ENCODE data around the gene BIRC2. TPM values are rescaled to one million over a fixed set of nuclear protein-coding genes. Genes with fewer than 3 reads are reported as not detected.
"Not testable (repeated sequence)": the region's sequence is repeated elsewhere in the genome, so short reads cannot be mapped to it uniquely, and the experiment has no call there.

BIRC2 gene
- total RNA-seq (10 to 100 TPM; 62.7 to 73.1 TPM), polyA plus RNA-seq (ENCODE audit: insufficient read depth, low read depth, low replicate concordance) (41.3 TPM)
- long read RNA-seq, donor 1, full-length matches to known transcripts, result 11 of 62 reads
- long read RNA-seq, donor 1, partial matches to known transcripts, result 51 of 62 reads
- long read RNA-seq, donor 1, other reads (novel, unspliced or antisense), result 0 of 62 reads
- long read RNA-seq, donor 2, transcript BIRC2-201 (9 exons, 3,743 nt), result major isoform, 5 of 41 reads
- long read RNA-seq, donor 2, partial matches to known transcripts, result 35 of 41 reads
- long read RNA-seq, donor 2, other reads (novel, unspliced or antisense), result 0 of 41 reads

DNA sequence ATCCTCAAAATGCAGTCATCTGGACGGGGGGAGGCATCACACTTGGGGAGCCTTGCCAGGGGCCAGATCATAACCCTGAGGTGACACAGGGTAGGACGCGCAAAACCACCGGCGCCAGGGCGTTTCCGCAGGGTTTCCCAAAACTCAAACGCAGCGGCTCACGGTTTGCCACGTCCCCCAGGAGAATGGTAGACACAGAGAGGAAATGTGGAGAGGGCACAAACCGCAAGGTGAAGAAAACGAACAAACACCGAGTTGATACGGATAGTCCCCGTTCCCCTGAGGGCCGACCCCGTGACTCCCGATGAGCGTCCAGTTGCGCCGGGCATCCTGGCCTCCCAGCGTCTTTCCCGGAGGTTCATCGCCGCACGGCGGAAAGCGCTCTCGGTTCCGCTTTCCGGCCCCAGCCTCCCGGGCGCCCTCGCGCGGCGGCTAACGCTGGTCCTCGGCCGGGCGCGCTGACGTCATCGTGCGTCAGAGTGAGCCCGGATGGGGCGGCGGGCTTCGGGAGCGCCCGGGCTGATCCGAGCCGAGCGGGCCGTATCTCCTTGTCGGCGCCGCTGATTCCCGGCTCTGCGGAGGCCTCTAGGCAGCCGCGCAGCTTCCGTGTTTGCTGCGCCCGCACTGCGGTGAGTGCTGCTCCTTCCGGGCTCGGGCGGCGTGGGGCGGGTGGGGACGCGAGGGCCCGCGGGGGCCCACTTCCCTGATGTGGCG is at the start of gene BIRC2:
BIRC2 (plus strand) TSS at position 467 of the 714 bp plus-strand sequence. CDS start 2,641 bp downstream, outside the sequence.
- Histone ChIP-seq H3K27me3 (no peaks in the 10 kb centered on the region), H3K4me1 (peaks cover 29% of the 10 kb centered on the region), H3K4me3 (peak within 1 kb of the TSS; percentile 94 to 99), H3K36me3 (ENCODE audit: low read depth, missing control alignments) (no peaks in the 10 kb centered on the region), H3K27ac (peak within 1 kb of the TSS; percentile 99 to 100), H3K9me3 (no peaks in the 10 kb centered on the region)
- DNase-seq, result peak; percentile 94
- WGBS, 2 donors, result 0% methylated on average over 30 to 46 of the region's 77 CpGs
- peak; percentile 81 for TF ChIP-seq POLR2A (IDR thresholded peaks at IDR 0.05)
- TF ChIP-seq, protein P1, sequence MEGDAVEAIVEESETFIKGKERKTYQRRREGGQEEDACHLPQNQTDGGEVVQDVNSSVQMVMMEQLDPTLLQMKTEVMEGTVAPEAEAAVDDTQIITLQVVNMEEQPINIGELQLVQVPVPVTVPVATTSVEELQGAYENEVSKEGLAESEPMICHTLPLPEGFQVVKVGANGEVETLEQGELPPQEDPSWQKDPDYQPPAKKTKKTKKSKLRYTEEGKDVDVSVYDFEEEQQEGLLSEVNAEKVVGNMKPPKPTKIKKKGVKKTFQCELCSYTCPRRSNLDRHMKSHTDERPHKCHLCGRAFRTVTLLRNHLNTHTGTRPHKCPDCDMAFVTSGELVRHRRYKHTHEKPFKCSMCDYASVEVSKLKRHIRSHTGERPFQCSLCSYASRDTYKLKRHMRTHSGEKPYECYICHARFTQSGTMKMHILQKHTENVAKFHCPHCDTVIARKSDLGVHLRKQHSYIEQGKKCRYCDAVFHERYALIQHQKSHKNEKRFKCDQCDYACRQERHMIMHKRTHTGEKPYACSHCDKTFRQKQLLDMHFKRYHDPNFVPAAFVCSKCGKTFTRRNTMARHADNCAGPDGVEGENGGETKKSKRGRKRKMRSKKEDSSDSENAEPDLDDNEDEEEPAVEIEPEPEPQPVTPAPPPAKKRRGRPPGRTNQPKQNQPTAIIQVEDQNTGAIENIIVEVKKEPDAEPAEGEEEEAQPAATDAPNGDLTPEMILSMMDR (IDR thresholded peaks at IDR 0.05), result peak; percentile 62 to 93 (median 77)
- intact Hi-C loops (cut with DNase I; ENCODE audit: low total_unique reads), result no loop called here

DNA sequence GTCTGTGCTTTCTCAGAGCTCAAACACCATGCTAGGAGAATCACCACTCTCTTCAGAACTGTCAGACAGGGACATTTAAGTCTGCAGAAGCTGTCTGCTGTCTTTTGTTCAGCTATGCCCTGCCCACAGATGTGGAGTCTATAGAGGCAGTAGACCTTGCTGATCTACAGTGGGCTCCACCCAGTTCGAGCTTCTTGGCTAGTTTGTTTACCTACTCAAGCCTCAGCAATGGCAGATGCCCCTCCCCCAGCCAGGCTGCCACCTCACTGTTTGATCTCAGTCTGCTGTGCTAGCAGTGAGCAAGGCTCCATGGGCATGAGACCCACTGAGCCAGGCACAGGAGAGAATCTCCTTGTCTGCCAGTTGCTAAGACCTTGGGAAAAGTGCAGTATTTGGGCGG is 46.2 kb upstream of the BIRC2 start:
- H3K9me3 ChIP-seq; intact Hi-C loops (cut with DNase I; ENCODE audit: low total_unique reads); H3K27ac ChIP-seq; DNase-seq; H3K4me1 ChIP-seq; H3K4me3 ChIP-seq; H3K36me3 ChIP-seq (ENCODE audit: low read depth, missing control alignments); H3K27me3 ChIP-seq: not testable (repeated sequence)
- 73 to 75% methylated on average over 2 of the region's 2 CpGs for WGBS, 2 donors

DNA sequence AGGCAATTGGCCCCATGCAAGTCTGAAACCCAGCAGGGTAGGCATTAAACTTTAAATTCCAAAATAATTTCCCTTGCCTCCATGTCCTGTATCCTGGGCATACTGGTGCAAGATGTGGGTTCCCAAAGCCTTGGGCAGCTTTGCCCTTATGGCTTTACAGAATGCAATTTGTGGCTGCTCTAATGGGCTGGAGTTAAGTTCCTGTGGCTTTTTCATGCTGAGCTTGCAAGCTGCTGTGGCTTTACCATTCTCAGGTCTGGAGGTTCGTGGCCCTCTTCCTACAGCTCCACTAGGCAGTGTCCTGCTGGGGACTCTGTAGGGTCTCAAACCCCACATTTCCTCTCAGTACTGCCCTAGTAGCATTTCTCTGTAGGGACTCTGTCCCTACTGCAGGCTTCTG is 44.8 kb upstream of the BIRC2 start:
- Histone ChIP-seq H3K36me3 (ENCODE audit: low read depth, missing control alignments) (no peaks in the 10 kb centered on the region), H3K4me1 (peaks cover 9% of the 10 kb centered on the region), H3K4me3 (no peak overlapping the region), H3K27ac (no peak overlapping the region), H3K27me3 (no peaks in the 10 kb centered on the region), H3K9me3 (no peaks in the 10 kb centered on the region)
- intact Hi-C loops (cut with DNase I; ENCODE audit: low total_unique reads), result no loop called here
- TF ChIP-seq, protein P1 (IDR thresholded peaks at IDR 0.05), result no peak
- no peak for TF ChIP-seq POLR2A (IDR thresholded peaks at IDR 0.05)
- no peak for DNase-seq
- WGBS, 2 donors, result 86 to 100% methylated on average over 1 of the region's 1 CpG

DNA sequence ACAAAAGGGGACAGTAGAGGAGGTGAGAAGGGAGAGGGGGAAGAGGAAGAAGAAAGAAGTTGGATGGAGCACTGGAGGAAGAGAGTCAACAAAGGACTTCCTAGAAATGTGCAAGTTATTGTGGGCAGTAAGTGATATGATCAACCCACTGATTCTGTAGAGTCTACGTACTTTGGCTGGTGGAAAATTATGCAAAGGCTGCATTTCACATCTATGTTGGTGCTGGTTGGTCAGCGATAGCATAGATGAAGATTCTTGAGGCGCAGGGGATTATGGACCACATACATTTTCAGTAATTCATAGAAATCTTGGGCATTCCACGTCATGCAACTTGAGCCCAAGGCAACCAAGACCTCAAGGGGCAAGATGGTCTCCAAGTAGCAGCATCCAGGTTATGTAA is 42.3 kb upstream of the BIRC2 start:
- H3K4me1 ChIP-seq, result peaks cover 11% of the 10 kb centered on the region
- WGBS, 2 donors, result 94 to 95% methylated on average over 4 of the region's 4 CpGs
- TF ChIP-seq, protein P1 (IDR thresholded peaks at IDR 0.05), result no peak
- no peak for TF ChIP-seq POLR2A (IDR thresholded peaks at IDR 0.05)

DNA sequence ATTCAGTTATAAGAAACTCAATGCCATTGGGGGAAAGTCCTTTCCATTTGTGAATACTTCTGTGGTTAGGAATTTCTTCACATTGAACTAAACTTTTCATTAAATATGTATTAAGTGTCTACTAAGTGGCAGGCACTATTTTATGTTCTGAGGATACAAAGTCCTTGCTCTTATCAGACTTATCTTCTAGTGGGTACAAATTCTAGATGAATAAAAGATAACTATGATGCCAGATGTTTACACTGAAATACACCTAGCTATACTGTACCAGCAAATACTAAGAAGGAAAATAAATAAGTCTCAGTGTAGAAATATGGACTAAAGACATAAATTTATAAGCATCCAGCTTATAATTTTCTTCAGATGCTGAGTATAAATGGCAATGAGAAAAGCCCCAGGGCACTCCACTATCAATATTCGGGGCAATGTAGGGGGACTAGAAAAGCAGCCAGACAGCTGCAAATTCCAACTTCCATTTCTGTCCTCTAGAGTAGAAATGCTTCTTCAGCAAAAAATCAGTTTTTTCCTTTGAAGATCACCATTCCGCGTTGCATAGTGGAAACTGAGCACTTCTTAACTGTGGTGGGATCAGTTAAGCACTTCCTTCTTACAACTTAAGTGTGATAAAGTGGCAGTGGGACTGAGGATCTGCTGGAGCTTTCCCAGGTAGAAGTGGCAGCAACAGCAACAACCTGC is 41.5 kb upstream of the BIRC2 start:
- Histone ChIP-seq H3K4me3 (no peak overlapping the region), H3K9me3 (no peaks in the 10 kb centered on the region), H3K4me1 (peaks cover 11% of the 10 kb centered on the region), H3K27me3 (no peaks in the 10 kb centered on the region), H3K36me3 (ENCODE audit: low read depth, missing control alignments) (no peaks in the 10 kb centered on the region), H3K27ac (no peak overlapping the region)
- TF ChIP-seq, protein P1 (IDR thresholded peaks at IDR 0.05), result no peak
- no peak for TF ChIP-seq POLR2A (IDR thresholded peaks at IDR 0.05)
- no peak for DNase-seq
- intact Hi-C loops (cut with DNase I; ENCODE audit: low total_unique reads), result no loop called here
- 43 to 67% methylated on average over 3 of the region's 3 CpGs for WGBS, 2 donors

More for the DNA sequence above, 42.3 kb upstream of the BIRC2 start:
- no peak for DNase-seq
- Histone ChIP-seq H3K27ac (no peak overlapping the region), H3K9me3 (no peaks in the 10 kb centered on the region), H3K27me3 (no peaks in the 10 kb centered on the region), H3K36me3 (ENCODE audit: low read depth, missing control alignments) (no peaks in the 10 kb centered on the region), H3K4me3 (no peak overlapping the region)
- intact Hi-C loops (cut with DNase I; ENCODE audit: low total_unique reads), result no loop called here

Data from testis (tissue), 5 donors.